ENCODE results near the gene USP40.

The USP40 gene

DNA sequence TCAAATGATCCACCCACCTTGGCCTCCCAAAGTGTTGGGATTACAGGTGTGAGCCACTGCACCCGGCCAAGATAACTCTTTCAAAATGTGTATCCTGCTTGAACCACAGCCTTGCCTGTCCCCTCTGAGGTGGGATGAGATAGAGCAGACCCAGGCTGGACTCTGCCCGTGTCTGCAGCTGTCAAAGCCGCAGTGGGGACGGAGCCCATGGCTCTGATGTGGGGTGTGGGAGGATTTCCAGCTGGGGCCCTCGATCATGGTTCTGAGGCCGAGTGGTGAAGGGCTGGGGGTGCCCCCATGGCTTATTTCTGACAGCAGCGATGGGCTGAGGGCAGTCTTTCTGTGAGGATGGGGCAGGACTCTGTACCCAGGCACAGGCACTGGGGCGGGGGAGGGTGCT, 107.8 kb downstream of the USP40 start:
- H3K23ac ChIP-seq (ENCODE audit: low read length) = no peak overlapping the region
- H4K91ac ChIP-seq (ENCODE audit: low read depth, low read length) = no peak overlapping the region
- no peak overlapping the region for H3K27ac ChIP-seq (ENCODE audit: low read depth, low read length)
- no peak overlapping the region for H2AK5ac ChIP-seq (ENCODE audit: low read length)
- no peaks in the 10 kb centered on the region for H3K27me3 ChIP-seq (ENCODE audit: insufficient read depth, low read length)
- WGBS (ENCODE audit: extremely low coverage, insufficient coverage, insufficient read length) = no CpG with 5 or more reads among the region's 8 CpGs
- no peak overlapping the region for H3K4ac ChIP-seq (ENCODE audit: low read depth, low read length)
- no peaks in the 10 kb centered on the region for H3K79me1 ChIP-seq (ENCODE audit: low read length)
- H3K4me1 ChIP-seq (ENCODE audit: control insufficient read depth in 1 of 2, insufficient read depth in 2 of 2, low read length in 2 of 2) = no peaks in the 10 kb centered on the region
- no peak overlapping the region for H2BK5ac ChIP-seq (ENCODE audit: low read depth, low read length, poor library complexity)
- H3K18ac ChIP-seq (ENCODE audit: low read length) = no peak overlapping the region
- H3K79me2 ChIP-seq (ENCODE audit: control insufficient read depth, insufficient read depth, low read length, poor library complexity) = no peaks in the 10 kb centered on the region
- H4K8ac ChIP-seq (ENCODE audit: low read depth, low read length) = no peak overlapping the region
- no peaks in the 10 kb centered on the region for H3K9me3 ChIP-seq (ENCODE audit: insufficient read depth, low read depth, low read length)
- H3K9ac ChIP-seq (ENCODE audit: low read length) = no peak overlapping the region
- no peak overlapping the region for H2BK12ac ChIP-seq (ENCODE audit: low read length)
- H4K12ac ChIP-seq (ENCODE audit: low read depth, low read length) = no peak overlapping the region
- peaks cover 58 to 67% of the 10 kb centered on the region in 2 experiments for H3K36me3 ChIP-seq (ENCODE audit: control insufficient read depth in 1 of 2, insufficient read depth in 2 of 2, low read length in 2 of 2)
- no peak overlapping the region for H3K14ac ChIP-seq (ENCODE audit: low read length)
- no peak for DNase-seq
- no peak overlapping the region for H2AFZ ChIP-seq (ENCODE audit: insufficient read depth, low read length, poor library complexity)
- no peak overlapping the region for H3K4me3 ChIP-seq (ENCODE audit: low read depth, low read length)
- no peak overlapping the region for H3K4me2 ChIP-seq (ENCODE audit: low read length)
- H2BK120ac ChIP-seq (ENCODE audit: insufficient read depth, low read length, poor library complexity) = no peak overlapping the region

DNA sequence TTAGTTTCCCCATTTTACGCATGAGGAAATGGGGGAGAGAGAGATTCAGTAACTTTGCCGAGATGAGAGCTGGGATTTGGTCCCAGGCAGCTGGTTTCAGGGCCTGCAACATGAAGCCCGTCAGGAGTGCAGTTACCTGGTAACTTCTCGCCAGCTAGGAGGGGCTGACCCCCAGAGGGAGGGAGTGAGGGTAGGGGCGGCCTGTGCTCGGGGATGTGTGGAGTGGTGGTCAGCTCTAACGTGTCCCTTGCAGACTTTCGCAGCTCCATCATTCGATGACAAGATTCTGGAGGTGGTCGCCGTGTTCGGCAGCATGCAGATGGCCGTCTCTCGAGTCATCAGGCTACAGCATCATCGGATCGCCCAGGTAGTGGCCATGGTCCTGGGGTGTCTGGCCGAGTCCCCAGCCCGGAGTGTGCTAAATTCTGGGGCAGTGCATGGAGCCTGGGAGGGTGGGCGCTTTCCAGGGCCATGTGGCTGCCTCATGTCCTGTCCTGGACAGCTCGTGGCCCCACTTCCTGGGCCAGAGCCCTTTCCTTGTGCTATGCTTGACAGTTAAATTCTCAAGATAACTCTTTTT, 108.5 kb downstream of the USP40 start:
- Histone ChIP-seq H3K4ac (ENCODE audit: low read depth, low read length) (no peak overlapping the region), H3K4me1 (ENCODE audit: control insufficient read depth in 1 of 2, insufficient read depth in 2 of 2, low read length in 2 of 2) (no peaks in the 10 kb centered on the region), H3K4me3 (ENCODE audit: low read depth, low read length) (no peak overlapping the region), H3K36me3 (ENCODE audit: control insufficient read depth in 1 of 2, insufficient read depth in 2 of 2, low read length in 2 of 2) (peaks cover 53 to 63% of the 10 kb centered on the region in 2 experiments), H4K12ac (ENCODE audit: low read depth, low read length) (no peak overlapping the region), H3K23ac (ENCODE audit: low read length) (no peak overlapping the region), H3K18ac (ENCODE audit: low read length) (no peak overlapping the region), H2AK5ac (ENCODE audit: low read length) (no peak overlapping the region), H3K27me3 (ENCODE audit: insufficient read depth, low read length) (no peaks in the 10 kb centered on the region), H3K79me1 (ENCODE audit: low read length) (no peaks in the 10 kb centered on the region), H3K27ac (ENCODE audit: low read depth, low read length) (no peak overlapping the region), H2BK120ac (ENCODE audit: insufficient read depth, low read length, poor library complexity) (no peak overlapping the region), H3K14ac (ENCODE audit: low read length) (no peak overlapping the region), H4K8ac (ENCODE audit: low read depth, low read length) (no peak overlapping the region), H2AFZ (ENCODE audit: insufficient read depth, low read length, poor library complexity) (no peak overlapping the region), H3K9ac (ENCODE audit: low read length) (no peak overlapping the region), H2BK12ac (ENCODE audit: low read length) (no peak overlapping the region), H4K91ac (ENCODE audit: low read depth, low read length) (no peak overlapping the region), H3K79me2 (ENCODE audit: control insufficient read depth, insufficient read depth, low read length, poor library complexity) (no peaks in the 10 kb centered on the region), H2BK5ac (ENCODE audit: low read depth, low read length, poor library complexity) (no peak overlapping the region), H3K9me3 (ENCODE audit: insufficient read depth, low read depth, low read length) (no peaks in the 10 kb centered on the region), H3K4me2 (ENCODE audit: low read length) (no peak overlapping the region)
- DNase-seq = no peak
- no CpG with 5 or more reads among the region's 20 CpGs for WGBS (ENCODE audit: extremely low coverage, insufficient coverage, insufficient read length)

DNA sequence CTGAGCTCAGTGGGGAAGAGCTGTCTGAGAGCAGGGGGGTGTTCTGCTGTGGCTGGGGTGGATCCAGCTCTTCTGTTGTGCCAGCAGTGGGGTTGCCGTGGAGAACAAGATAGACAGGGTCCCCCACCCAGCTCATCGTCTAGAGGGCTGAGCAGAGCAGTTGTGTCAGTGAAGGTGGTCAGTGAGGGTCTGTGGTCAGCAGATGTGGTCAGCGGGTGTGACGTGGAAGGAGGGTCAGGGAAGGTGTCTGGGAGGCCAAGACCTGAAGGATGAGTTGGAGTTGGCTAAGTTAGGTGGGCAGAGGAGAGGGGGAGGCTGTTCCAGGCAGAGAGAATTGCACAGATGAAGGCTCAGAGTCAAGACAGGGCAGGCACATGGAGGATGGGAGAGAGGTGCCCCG, 109.2 kb downstream of the USP40 start:
- Histone ChIP-seq H3K9me3 (ENCODE audit: insufficient read depth, low read depth, low read length) (no peaks in the 10 kb centered on the region), H3K79me1 (ENCODE audit: low read length) (no peaks in the 10 kb centered on the region), H2BK120ac (ENCODE audit: insufficient read depth, low read length, poor library complexity) (no peak overlapping the region), H3K4me2 (ENCODE audit: low read length) (no peak overlapping the region), H4K8ac (ENCODE audit: low read depth, low read length) (no peak overlapping the region), H3K4ac (ENCODE audit: low read depth, low read length) (no peak overlapping the region), H3K23ac (ENCODE audit: low read length) (no peak overlapping the region), H3K4me1 (ENCODE audit: control insufficient read depth in 1 of 2, insufficient read depth in 2 of 2, low read length in 2 of 2) (no peaks in the 10 kb centered on the region), H3K4me3 (ENCODE audit: low read depth, low read length) (no peak overlapping the region), H3K36me3 (ENCODE audit: control insufficient read depth in 1 of 2, insufficient read depth in 2 of 2, low read length in 2 of 2) (peaks cover 48 to 58% of the 10 kb centered on the region in 2 experiments), H3K9ac (ENCODE audit: low read length) (no peak overlapping the region), H3K14ac (ENCODE audit: low read length) (no peak overlapping the region), H4K91ac (ENCODE audit: low read depth, low read length) (no peak overlapping the region), H3K27me3 (ENCODE audit: insufficient read depth, low read length) (no peaks in the 10 kb centered on the region), H2AFZ (ENCODE audit: insufficient read depth, low read length, poor library complexity) (no peak overlapping the region), H3K18ac (ENCODE audit: low read length) (no peak overlapping the region), H4K12ac (ENCODE audit: low read depth, low read length) (no peak overlapping the region), H3K27ac (ENCODE audit: low read depth, low read length) (no peak overlapping the region), H3K79me2 (ENCODE audit: control insufficient read depth, insufficient read depth, low read length, poor library complexity) (no peaks in the 10 kb centered on the region), H2AK5ac (ENCODE audit: low read length) (no peak overlapping the region), H2BK12ac (ENCODE audit: low read length) (no peak overlapping the region), H2BK5ac (ENCODE audit: low read depth, low read length, poor library complexity) (no peak overlapping the region)
- no peak for DNase-seq
- WGBS (ENCODE audit: extremely low coverage, insufficient coverage, insufficient read length) = no CpG with 5 or more reads among the region's 5 CpGs

DNA sequence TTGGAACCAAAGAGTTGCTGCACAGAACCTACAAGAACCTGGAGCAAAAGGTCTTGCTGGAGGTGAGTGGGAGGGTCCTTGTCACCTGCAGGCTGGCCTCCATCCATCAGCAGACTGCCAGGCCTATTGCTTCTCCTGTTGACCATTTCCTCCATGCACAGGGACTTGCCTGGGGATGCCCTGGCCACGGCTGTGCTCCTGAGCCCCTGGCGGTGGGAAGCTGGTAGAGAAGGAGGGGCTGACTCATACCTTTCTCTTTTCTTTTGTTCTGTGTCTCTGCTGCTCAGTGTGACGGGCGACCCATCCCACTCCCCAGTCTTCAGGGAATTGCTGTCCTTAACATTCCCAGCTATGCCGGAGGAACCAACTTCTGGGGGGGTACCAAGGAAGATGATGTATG, 109.6 kb downstream of the USP40 start:
- Histone ChIP-seq H3K36me3 (ENCODE audit: control insufficient read depth in 1 of 2, insufficient read depth in 2 of 2, low read length in 2 of 2) (peaks cover 48 to 58% of the 10 kb centered on the region in 2 experiments), H3K14ac (ENCODE audit: low read length) (no peak overlapping the region), H3K9ac (ENCODE audit: low read length) (no peak overlapping the region), H3K23ac (ENCODE audit: low read length) (no peak overlapping the region), H4K91ac (ENCODE audit: low read depth, low read length) (no peak overlapping the region), H4K8ac (ENCODE audit: low read depth, low read length) (no peak overlapping the region), H2AFZ (ENCODE audit: insufficient read depth, low read length, poor library complexity) (no peak overlapping the region), H3K4me3 (ENCODE audit: low read depth, low read length) (no peak overlapping the region), H3K27ac (ENCODE audit: low read depth, low read length) (no peak overlapping the region), H3K79me1 (ENCODE audit: low read length) (no peaks in the 10 kb centered on the region), H3K4me1 (ENCODE audit: control insufficient read depth in 1 of 2, insufficient read depth in 2 of 2, low read length in 2 of 2) (no peaks in the 10 kb centered on the region), H3K9me3 (ENCODE audit: insufficient read depth, low read depth, low read length) (no peaks in the 10 kb centered on the region), H2BK5ac (ENCODE audit: low read depth, low read length, poor library complexity) (no peak overlapping the region), H3K79me2 (ENCODE audit: control insufficient read depth, insufficient read depth, low read length, poor library complexity) (no peaks in the 10 kb centered on the region), H3K4me2 (ENCODE audit: low read length) (no peak overlapping the region), H3K27me3 (ENCODE audit: insufficient read depth, low read length) (no peaks in the 10 kb centered on the region), H3K4ac (ENCODE audit: low read depth, low read length) (no peak overlapping the region), H2AK5ac (ENCODE audit: low read length) (no peak overlapping the region), H2BK120ac (ENCODE audit: insufficient read depth, low read length, poor library complexity) (no peak overlapping the region), H4K12ac (ENCODE audit: low read depth, low read length) (no peak overlapping the region), H2BK12ac (ENCODE audit: low read length) (no peak overlapping the region), H3K18ac (ENCODE audit: low read length) (no peak overlapping the region)
- no peak for DNase-seq
- WGBS (ENCODE audit: extremely low coverage, insufficient coverage, insufficient read length) = no CpG with 5 or more reads among the region's 5 CpGs
